NCI-H1436 treated with DMSO at 0.1 percent for 48 hours (cell line): ENCODE data around the gene CCR2.

ENCODE experiments used
- DNase-seq: peaks from one replicate; lab custom pipeline; 2025; lab: John Stamatoyannopoulos, UW

Gene CCR2

GRCh38 chr3:46354984-46355383 is 1.1 kb downstream of the CCR2 start:
- DNase-seq = no peak

DNA sequence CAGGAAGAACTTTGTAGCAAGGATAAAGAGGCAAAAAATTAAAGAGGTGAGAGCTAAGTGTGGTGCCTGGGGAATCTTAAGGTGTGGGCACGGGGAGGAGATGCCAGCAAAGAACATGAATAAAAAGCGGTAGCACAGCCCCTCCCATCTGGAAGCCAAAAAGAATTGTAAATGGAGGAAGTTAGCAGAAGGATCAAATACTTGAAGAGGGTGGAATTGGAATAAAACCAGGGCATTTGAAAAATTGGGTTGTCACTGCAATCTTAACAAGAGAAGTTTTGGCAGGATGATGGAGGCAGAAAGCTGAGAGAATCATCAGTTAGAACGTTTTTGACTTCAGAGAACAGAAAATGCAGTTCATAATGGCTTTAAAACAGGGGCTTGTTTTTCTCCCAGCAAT is 2.4 kb downstream of the CCR2 start:
- no peak for DNase-seq

GRCh38 chr3:46356909-46357308 is 3.0 kb downstream of the CCR2 start:
- no peak for DNase-seq

DNA sequence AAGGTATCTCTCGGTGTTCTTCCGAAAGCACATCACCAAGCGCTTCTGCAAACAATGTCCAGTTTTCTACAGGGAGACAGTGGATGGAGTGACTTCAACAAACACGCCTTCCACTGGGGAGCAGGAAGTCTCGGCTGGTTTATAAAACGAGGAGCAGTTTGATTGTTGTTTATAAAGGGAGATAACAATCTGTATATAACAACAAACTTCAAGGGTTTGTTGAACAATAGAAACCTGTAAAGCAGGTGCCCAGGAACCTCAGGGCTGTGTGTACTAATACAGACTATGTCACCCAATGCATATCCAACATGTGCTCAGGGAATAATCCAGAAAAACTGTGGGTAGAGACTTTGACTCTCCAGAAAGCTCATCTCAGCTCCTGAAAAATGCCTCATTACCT is 4.6 kb downstream of the CCR2 start:
- DNase-seq = no peak

DNA sequence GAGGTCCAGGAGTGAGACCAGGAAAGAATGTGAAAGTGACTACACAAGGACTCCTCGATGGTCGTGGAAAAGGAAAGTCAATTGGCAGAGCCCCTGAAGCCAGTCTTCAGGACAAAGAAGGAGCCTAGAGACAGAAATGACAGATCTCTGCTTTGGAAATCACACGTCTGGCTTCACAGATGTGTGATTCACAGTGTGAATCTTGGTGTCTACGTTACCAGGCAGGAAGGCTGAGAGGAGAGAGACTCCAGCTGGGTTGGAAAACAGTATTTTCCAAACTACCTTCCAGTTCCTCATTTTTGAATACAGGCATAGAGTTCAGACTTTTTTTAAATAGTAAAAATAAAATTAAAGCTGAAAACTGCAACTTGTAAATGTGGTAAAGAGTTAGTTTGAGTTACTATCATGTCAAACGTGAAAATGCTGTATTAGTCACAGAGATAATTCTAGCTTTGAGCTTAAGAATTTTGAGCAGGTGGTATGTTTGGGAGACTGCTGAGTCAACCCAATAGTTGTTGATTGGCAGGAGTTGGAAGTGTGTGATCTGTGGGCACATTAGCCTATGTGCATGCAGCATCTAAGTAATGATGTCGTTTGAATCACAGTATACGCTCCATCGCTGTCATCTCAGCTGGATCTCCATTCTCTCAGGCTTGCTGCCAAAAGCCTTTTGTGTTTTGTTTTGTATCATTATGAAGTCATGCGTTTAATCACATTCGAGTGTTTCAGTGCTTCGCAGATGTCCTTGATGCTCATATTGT is 6.0 kb downstream of the CCR2 start:
- no peak for DNase-seq

DNA sequence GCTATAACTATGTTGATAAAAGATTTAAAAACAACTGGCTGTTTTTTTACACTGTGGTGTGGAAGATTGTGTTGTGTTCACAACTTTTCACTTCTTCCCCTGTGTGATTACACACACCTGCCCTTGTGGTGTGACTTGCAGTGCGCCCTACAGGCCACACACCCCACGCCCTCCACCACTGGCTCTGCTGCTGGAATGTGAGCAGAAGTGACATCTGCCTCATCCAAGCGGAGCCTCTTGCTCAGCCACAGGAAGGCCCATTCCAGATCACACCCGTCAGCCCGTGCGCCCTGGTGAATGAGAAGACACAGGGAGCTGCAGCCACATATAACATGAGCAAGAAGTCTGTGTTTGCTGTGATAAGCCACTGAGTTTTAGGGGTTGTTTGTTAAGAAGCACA is 7.0 kb downstream of the CCR2 start:
- no peak for DNase-seq

GRCh38 chr3:46361408-46362283 is 7.7 kb downstream of the CCR2 start:
- no peak for DNase-seq

DNA sequence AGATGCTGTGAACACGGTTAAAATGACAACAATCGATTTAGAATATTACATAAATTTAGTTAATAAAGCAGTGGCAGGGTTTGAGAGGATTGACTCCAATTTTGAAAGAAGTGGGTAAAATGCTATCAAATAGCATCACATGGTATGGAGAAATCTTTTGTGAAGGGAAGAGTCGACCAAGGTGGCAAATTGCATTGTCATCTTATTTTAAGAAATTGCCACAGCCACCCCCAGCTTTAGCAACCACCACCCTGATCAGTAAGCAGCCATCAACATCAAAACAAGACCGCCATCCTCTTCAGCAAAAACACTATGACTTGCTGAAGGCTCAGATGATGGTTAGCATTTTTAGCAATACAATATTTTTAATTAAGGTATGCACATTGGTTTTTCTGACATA is 11.1 kb downstream of the CCR2 start:
- no peak for DNase-seq

DNA sequence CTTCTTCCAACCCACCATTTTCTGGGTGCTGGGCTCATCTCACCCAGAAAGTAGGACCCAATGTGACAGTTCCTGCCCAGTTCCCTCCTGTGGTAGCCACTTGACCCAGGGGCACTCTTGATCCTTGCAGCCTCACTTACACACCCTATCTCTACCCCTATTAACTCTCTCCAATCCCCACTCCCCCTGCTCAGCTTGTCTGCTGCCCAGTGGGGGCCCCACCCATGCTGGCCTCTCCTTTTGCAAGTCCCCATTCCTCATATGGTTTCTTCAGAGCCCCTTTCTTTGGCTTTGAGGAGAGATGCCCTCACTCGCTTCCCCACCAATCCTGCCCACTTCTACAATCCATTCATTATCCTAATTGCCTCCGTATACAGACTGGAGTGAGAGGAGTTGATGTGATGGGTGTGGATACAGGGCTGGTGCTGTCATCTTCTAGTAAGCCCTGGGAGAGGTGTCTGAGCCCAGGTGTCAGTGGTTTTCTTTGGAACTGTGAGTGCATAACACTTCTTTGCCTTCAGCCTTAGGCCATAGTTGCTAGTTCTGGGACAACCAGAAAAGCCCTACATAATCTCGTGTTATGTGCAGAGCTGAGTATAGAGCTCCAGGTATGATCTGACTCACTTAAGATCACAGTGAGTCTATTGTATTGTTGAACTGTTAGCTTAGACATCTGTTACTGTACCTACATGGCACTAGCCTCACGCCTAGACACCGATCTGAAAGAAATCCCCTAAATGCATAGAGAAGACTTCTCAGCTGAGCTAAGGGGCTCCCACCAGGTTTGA is 12.0 kb downstream of the CCR2 start:
- DNase-seq = no peak

DNA sequence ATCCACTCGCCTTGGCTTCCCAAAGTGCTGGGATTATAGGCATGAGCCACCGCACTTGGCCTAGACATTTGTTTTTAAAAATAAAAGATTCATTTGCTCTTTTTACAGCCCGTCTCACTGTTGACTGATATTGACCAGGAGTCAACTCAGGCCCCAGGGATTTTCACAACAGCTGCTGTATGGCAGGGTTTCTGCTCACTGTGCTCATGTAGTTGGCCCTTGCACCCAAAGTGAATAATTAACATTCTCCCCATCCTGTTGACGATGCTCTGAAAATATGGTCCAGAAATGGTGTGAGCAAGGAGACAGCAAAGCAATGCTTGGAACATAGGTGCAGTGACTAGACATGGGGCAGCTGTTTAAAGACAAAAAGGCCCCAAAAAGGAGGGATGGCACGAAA is 13.9 kb downstream of the CCR2 start:
- no peak for DNase-seq

- DNase-seq = no peak
Observed at GRCh38 chr3:46368569-46368968, 14.7 kb downstream of the CCR2 start.

DNA sequence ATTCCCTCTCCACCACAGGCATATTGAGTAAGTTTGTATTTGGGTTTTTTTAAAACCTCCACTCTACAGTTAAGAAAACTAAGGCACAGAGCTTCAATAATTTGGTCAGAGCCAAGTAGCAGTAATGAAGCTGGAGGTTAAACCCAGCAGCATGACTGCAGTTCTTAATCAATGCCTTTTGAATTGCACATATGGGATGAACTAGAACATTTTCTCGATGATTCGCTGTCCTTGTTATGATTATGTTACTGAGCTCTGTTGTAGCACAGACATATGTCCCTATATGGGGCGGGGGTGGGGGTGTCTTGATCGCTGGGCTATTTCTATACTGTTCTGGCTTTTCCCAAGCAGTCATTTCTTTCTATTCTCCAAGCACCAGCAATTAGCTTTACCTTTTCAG is 15.2 kb downstream of the CCR2 start:
- no peak for DNase-seq

GRCh38 chr3:46369675-46370132 is 15.8 kb downstream of the CCR2 start:
- DNase-seq = no peak

DNA sequence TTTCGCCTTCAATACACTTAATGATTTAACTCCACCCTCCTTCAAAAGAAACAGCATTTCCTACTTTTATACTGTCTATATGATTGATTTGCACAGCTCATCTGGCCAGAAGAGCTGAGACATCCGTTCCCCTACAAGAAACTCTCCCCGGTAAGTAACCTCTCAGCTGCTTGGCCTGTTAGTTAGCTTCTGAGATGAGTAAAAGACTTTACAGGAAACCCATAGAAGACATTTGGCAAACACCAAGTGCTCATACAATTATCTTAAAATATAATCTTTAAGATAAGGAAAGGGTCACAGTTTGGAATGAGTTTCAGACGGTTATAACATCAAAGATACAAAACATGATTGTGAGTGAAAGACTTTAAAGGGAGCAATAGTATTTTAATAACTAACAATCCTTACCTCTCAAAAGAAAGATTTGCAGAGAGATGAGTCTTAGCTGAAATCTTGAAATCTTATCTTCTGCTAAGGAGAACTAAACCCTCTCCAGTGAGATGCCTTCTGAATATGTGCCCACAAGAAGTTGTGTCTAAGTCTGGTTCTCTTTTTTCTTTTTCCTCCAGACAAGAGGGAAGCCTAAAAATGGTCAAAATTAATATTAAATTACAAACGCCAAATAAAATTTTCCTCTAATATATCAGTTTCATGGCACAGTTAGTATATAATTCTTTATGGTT is 17.1 kb downstream of the CCR2 start, which contains the start of gene CCR5:
Gene CCR5, plus strand, starts transcription at position 108 of the 680 bp plus-strand sequence. CDS start 1,957 bp downstream, outside the sequence.
- no peak for DNase-seq

DNA sequence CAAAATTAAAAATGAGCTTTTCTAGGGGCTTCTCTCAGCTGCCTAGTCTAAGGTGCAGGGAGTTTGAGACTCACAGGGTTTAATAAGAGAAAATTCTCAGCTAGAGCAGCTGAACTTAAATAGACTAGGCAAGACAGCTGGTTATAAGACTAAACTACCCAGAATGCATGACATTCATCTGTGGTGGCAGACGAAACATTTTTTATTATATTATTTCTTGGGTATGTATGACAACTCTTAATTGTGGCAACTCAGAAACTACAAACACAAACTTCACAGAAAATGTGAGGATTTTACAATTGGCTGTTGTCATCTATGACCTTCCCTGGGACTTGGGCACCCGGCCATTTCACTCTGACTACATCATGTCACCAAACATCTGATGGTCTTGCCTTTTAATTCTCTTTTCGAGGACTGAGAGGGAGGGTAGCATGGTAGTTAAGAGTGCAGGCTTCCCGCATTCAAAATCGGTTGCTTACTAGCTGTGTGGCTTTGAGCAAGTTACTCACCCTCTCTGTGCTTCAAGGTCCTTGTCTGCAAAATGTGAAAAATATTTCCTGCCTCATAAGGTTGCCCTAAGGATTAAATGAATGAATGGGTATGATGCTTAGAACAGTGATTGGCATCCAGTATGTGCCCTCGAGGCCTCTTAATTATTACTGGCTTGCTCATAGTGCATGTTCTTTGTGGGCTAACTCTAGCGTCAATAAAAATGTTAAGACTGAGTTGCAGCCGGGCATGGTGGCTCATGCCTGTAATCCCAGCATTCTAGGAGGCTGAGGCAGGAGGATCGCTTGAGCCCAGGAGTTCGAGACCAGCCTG is 17.8 kb downstream of the CCR2 start:
- no peak for DNase-seq

DNA sequence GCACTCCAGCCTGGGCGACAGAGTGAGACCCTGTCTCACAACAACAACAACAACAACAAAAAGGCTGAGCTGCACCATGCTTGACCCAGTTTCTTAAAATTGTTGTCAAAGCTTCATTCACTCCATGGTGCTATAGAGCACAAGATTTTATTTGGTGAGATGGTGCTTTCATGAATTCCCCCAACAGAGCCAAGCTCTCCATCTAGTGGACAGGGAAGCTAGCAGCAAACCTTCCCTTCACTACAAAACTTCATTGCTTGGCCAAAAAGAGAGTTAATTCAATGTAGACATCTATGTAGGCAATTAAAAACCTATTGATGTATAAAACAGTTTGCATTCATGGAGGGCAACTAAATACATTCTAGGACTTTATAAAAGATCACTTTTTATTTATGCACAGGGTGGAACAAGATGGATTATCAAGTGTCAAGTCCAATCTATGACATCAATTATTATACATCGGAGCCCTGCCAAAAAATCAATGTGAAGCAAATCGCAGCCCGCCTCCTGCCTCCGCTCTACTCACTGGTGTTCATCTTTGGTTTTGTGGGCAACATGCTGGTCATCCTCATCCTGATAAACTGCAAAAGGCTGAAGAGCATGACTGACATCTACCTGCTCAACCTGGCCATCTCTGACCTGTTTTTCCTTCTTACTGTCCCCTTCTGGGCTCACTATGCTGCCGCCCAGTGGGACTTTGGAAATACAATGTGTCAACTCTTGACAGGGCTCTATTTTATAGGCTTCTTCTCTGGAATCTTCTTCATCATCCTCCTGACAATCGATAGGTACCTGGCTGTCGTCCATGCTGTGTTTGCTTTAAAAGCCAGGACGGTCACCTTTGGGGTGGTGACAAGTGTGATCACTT is 18.8 kb downstream of the CCR2 start:
- no peak for DNase-seq

DNA sequence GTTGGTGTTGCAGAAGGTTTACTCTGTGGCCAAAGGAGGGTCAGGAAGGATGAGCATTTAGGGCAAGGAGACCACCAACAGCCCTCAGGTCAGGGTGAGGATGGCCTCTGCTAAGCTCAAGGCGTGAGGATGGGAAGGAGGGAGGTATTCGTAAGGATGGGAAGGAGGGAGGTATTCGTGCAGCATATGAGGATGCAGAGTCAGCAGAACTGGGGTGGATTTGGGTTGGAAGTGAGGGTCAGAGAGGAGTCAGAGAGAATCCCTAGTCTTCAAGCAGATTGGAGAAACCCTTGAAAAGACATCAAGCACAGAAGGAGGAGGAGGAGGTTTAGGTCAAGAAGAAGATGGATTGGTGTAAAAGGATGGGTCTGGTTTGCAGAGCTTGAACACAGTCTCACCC is 20.8 kb downstream of the CCR2 start:
- no peak for DNase-seq

- no peak for DNase-seq
Observed at GRCh38 chr3:46375218-46375617, 21.3 kb downstream of the CCR2 start.

GRCh38 chr3:46375814-46376213 is 21.9 kb downstream of the CCR2 start:
- DNase-seq = no peak

GRCh38 chr3:46378426-46378942 is 24.6 kb downstream of the CCR2 start:
- DNase-seq = no peak
